Ovary (tissue), 3 donors: ENCODE results near the gene AKAP12.

Source experiments
- CTCF ChIP-seq, 3 donors: fragments of 450-650 bp in 2 of 3; fragments of 200-600 bp in 1 of 3; IDR thresholded peaks; one replicate each; pipeline versions ENCODE4 v1.5.1 to v1.8.0; 2016 to 2022; ENCODE audit warnings: antibody characterized with exemption in 3 of 3, mild to moderate bottlenecking in 1 of 3
- POLR2A ChIP-seq: fragments of 450-650 bp; IDR thresholded peaks from one replicate; pipeline ENCODE4 v1.6.1; 2017; ENCODE audit warnings: antibody characterized with exemption, mild to moderate bottlenecking, moderate library complexity
- donor health status: DM: no; HTN: no; CAD: no.

GRCh38 chr6:151385177-151385576 is 145.4 kb downstream of the AKAP12 start:
- TF ChIP-seq CTCF (IDR thresholded peaks at IDR 0.05) (no peak), POLR2A (no peak)
